Vagina (tissue), 2 donors: ENCODE measurements around the gene PIKFYVE. TPM values are rescaled to one million over a fixed set of nuclear protein-coding genes. Genes with fewer than 3 reads are reported as not detected.

Source experiments
- DNase-seq, 2 donors: peaks; one replicate each; pipeline ENCODE4 v3.0.0-alpha.2; 2017; ENCODE audit errors: extremely low spot score in 2 of 2
- H3K27ac ChIP-seq: fragments of 200-600 bp; sonication (generic); one replicate; pipeline ENCODE4 v1.5.1; 2019
- H3K27me3 ChIP-seq: fragments of 200-600 bp; sonication (generic); one replicate; pipeline ENCODE4 v1.5.1; 2019
- H3K36me3 ChIP-seq, 2 donors: fragments of 200-600 bp; sonication (generic); one replicate each; pipeline ENCODE4 v1.5.1; 2017 to 2019
- H3K4me1 ChIP-seq: fragments of 200-600 bp; sonication (generic); one replicate; pipeline ENCODE4 v1.5.1; 2019
- H3K4me3 ChIP-seq, 2 donors: fragments of 200-600 bp; sonication (generic); 1 replicate in 1 of 2; 2 replicates in 1 of 2; pipeline ENCODE4 v1.5.1; 2016 to 2019
- H3K9me3 ChIP-seq: fragments of 200-600 bp; sonication (generic); one replicate; pipeline ENCODE4 v1.5.1; 2019
- CTCF ChIP-seq, 3 experiments: fragments of 450-650 bp in 2 of 3; fragments of 200-600 bp in 1 of 3; sonication (generic) in 1 of 3; IDR thresholded peaks; one replicate each; pipeline ENCODE4 v1.5.1; 2017 to 2019; ENCODE audit warnings: antibody characterized with exemption in 3 of 3, mild to moderate bottlenecking in 2 of 3, moderate library complexity in 2 of 3
- POLR2A ChIP-seq, 2 donors: fragments of 450-650 bp; IDR thresholded peaks; one replicate each; pipeline ENCODE4 v1.6.1; 2017; ENCODE audit warnings: antibody characterized with exemption in 2 of 2, mild to moderate bottlenecking in 2 of 2, moderate library complexity in 2 of 2
- POLR2AphosphoS5 ChIP-seq, 2 donors: sonication (generic); formaldehyde crosslinking; IDR thresholded peaks; one replicate each; pipeline ENCODE4 v1.9.0; 2017; ENCODE audit warnings: antibody characterized with exemption in 2 of 2, mild to moderate bottlenecking in 2 of 2, low read depth in 1 of 2; ENCODE audit not compliant: insufficient read depth in 1 of 2
- intact Hi-C: fragments of 100-400 bp; cut with DNase I; formaldehyde crosslinking; loops from one replicate; pipeline ENCODE4 v1.15.1; 2023
- total RNA-seq: library from RNA; depleted of rRNA; stranded (reverse); fragments of >200 nt; gene quantifications from one replicate; pipeline ENCODE4 v1.2.3, GENCODE V29; 2016

The PIKFYVE gene
- total RNA-seq, 1 donor from 2014 or later = 18.7 TPM

- H3K4me3 ChIP-seq = no peak overlapping the region
- H3K36me3 ChIP-seq = peaks cover 0 to 38% of the 10 kb centered on the region in 2 donors
- no peak overlapping the region for H3K27ac ChIP-seq
- no peaks in the 10 kb centered on the region for H3K4me1 ChIP-seq
- no peak for DNase-seq
- TF ChIP-seq CTCF (IDR thresholded peaks at IDR 0.05) (no peak), POLR2AphosphoS5 (IDR thresholded peaks at IDR 0.05; ENCODE audit: insufficient read depth in 1 of 2, low read depth in 1 of 2) (no peak), POLR2A (IDR thresholded peaks at IDR 0.05) (no peak)
- H3K27me3 ChIP-seq = no peaks in the 10 kb centered on the region
- intact Hi-C loops = no loop called here
- H3K9me3 ChIP-seq = no peaks in the 10 kb centered on the region
These were observed 31.9 kb downstream of the PIKFYVE start for GRCh38 chr2:208297961-208298360.

- Histone ChIP-seq H3K36me3 (peaks cover 4 to 59% of the 10 kb centered on the region in 2 donors), H3K27me3 (no peaks in the 10 kb centered on the region), H3K4me3 (no peak overlapping the region), H3K4me1 (no peaks in the 10 kb centered on the region), H3K9me3 (no peaks in the 10 kb centered on the region), H3K27ac (no peak overlapping the region)
- no peak for TF ChIP-seq POLR2AphosphoS5 (IDR thresholded peaks at IDR 0.05; ENCODE audit: insufficient read depth in 1 of 2, low read depth in 1 of 2)
- TF ChIP-seq POLR2A (IDR thresholded peaks at IDR 0.05) = no peak
- TF ChIP-seq CTCF (IDR thresholded peaks at IDR 0.05) = no peak
- intact Hi-C loops = no loop called here
- no peak for DNase-seq
These were observed 35.0 kb downstream of the PIKFYVE start for GRCh38 chr2:208300847-208301618.

- Histone ChIP-seq H3K27ac (no peak overlapping the region), H3K4me3 (no peak overlapping the region), H3K9me3 (no peaks in the 10 kb centered on the region), H3K36me3 (peaks cover 4 to 48% of the 10 kb centered on the region in 2 donors), H3K4me1 (no peaks in the 10 kb centered on the region), H3K27me3 (no peaks in the 10 kb centered on the region)
- intact Hi-C loops = no loop called here
- no peak for DNase-seq
- TF ChIP-seq POLR2AphosphoS5 (IDR thresholded peaks at IDR 0.05; ENCODE audit: insufficient read depth in 1 of 2, low read depth in 1 of 2) = no peak
- TF ChIP-seq CTCF (IDR thresholded peaks at IDR 0.05) = no peak
- no peak for TF ChIP-seq POLR2A (IDR thresholded peaks at IDR 0.05)
These were observed 38.1 kb downstream of the PIKFYVE start for GRCh38 chr2:208304157-208304556.

GRCh38 chr2:208304695-208305094 is 38.6 kb downstream of the PIKFYVE start:
- intact Hi-C loops = no loop called here
- TF ChIP-seq POLR2A (IDR thresholded peaks at IDR 0.05) (no peak), CTCF (IDR thresholded peaks at IDR 0.05) (no peak), POLR2AphosphoS5 (IDR thresholded peaks at IDR 0.05; ENCODE audit: insufficient read depth in 1 of 2, low read depth in 1 of 2) (no peak)
- peaks cover 4 to 43% of the 10 kb centered on the region in 2 donors for H3K36me3 ChIP-seq

GRCh38 chr2:208306291-208306690 is 40.2 kb downstream of the PIKFYVE start:
- no peaks in the 10 kb centered on the region for H3K9me3 ChIP-seq
- H3K4me1 ChIP-seq = no peaks in the 10 kb centered on the region
- H3K4me3 ChIP-seq = no peak overlapping the region
- H3K27ac ChIP-seq = no peak overlapping the region
- TF ChIP-seq CTCF (IDR thresholded peaks at IDR 0.05) (no peak), POLR2AphosphoS5 (IDR thresholded peaks at IDR 0.05; ENCODE audit: insufficient read depth in 1 of 2, low read depth in 1 of 2) (no peak), POLR2A (IDR thresholded peaks at IDR 0.05) (no peak)
- H3K27me3 ChIP-seq = no peaks in the 10 kb centered on the region
- DNase-seq = no peak
- intact Hi-C loops = no loop called here
- peaks cover 4 to 37% of the 10 kb centered on the region in 2 donors for H3K36me3 ChIP-seq

More at GRCh38 chr2:208304695-208305094, 38.6 kb downstream of the PIKFYVE start:
- no peaks in the 10 kb centered on the region for H3K9me3 ChIP-seq
- DNase-seq = no peak
- H3K4me1 ChIP-seq = no peaks in the 10 kb centered on the region
- no peaks in the 10 kb centered on the region for H3K27me3 ChIP-seq
- H3K27ac ChIP-seq = no peak overlapping the region
- no peak overlapping the region for H3K4me3 ChIP-seq
